BLaER1 treated with 17β-estradiol and CSF1 and Interleukin-3, amounts not matched to agents 10 nM and 100 nM (cell line): ENCODE data around the gene PLEKHN1.
A peak's percentile ranks its signal among the peaks of the same experiment; 100 is the strongest.

ENCODE experiments used
- H3K27ac ChIP-seq, 11 experiments: shearing (Covaris generic); formaldehyde crosslinking; 2 replicates each; pipeline ENCODE4 v1.8.1; 2022
- H3K27me3 ChIP-seq, 11 experiments: shearing (Covaris generic); formaldehyde crosslinking; 2 replicates each; pipeline ENCODE4 v1.8.1; 2022
- H3K36me3 ChIP-seq, 11 experiments: shearing (Covaris generic); formaldehyde crosslinking; 2 replicates each; pipeline ENCODE4 v1.8.1; 2022
- H3K4me1 ChIP-seq, 10 experiments: shearing (Covaris generic); formaldehyde crosslinking; 2 replicates each; pipeline ENCODE4 v1.8.1; 2022
- H3K4me2 ChIP-seq, 11 experiments: shearing (Covaris generic); formaldehyde crosslinking; 2 replicates each; pipeline ENCODE4 v1.8.1; 2022
- H3K4me3 ChIP-seq, 10 experiments: shearing (Covaris generic); formaldehyde crosslinking; 2 replicates each; pipeline ENCODE4 v1.8.1; 2022
- H3K9ac ChIP-seq, 11 experiments: shearing (Covaris generic); formaldehyde crosslinking; 2 replicates each; pipeline ENCODE4 v1.8.1; 2022
- H3K9me3 ChIP-seq, 11 experiments: shearing (Covaris generic); formaldehyde crosslinking; replicated peaks in 1 of 11; 2 replicates each; pipeline ENCODE4 v1.8.1; 2022
- H4K20me1 ChIP-seq, 11 experiments: shearing (Covaris generic); formaldehyde crosslinking; 2 replicates each; pipeline ENCODE4 v1.8.1; 2022
- Cebpa-rat ChIP-seq, 11 experiments: shearing (Covaris generic); IDR thresholded peaks; 2 replicates each; pipeline ENCODE4 v1.8.1; 2022

Gene PLEKHN1

DNA sequence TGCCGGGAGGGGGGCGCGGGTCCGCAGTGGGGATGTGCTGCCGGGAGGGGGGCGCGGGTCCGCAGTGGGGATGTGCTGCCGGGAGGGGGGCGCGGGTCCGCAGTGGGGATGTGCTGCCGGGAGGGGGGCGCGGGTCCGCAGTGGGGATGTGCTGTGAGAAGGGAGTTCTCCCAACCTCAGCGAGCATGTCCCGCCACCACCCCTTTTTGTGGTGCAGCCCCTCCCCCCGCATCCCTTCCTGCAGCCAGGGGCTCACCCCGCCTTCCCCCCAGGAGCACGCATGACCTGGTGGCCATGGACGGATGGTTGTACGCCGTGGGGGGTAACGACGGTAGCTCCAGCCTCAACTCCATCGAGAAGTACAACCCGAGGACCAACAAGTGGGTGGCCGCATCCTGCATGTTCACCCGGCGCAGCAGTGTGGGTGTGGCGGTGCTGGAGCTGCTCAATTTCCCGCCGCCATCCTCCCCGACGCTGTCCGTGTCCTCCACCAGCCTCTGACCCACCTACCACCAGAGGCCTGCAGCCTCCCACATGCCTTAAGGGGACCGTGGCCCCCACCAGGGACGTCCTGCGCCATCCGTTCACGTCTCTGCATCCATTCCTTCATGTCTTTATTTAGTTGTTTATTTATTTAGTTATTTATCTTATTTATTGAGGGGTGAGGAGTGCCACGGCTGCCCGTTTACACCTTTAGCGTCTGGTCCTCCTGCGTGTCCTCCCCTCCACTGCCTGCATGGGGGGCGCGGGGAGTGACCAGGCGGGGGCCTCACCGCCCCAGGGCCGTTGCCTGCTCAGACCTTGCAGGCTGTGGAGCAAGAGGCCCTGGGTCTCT lies 1.4 kb upstream of the PLEKHN1 start:
- Histone ChIP-seq H3K27me3 (peaks cover 0 to 27% (median 9%) of the 10 kb centered on the region in 11 experiments; a peak in 15 of 22 replicates), H3K9ac (no peak overlapping the region), H3K4me1 (peaks cover 26 to 41% (median 33%) of the 10 kb centered on the region in 10 experiments), H3K36me3 (peaks cover 11 to 31% (median 22%) of the 10 kb centered on the region in 11 experiments), H3K4me2 (peak overlapping the region in 4 of 11 experiments; percentile 98 to 100 (median 99); a peak in 6 of 22 replicates), H4K20me1 (peaks cover 0 to 58% (median 20%) of the 10 kb centered on the region in 11 experiments; a peak in 17 of 22 replicates), H3K4me3 (no peak overlapping the region), H3K9me3 (no peaks in the 10 kb centered on the region), H3K27ac (no peak overlapping the region)
- no peak for TF ChIP-seq Cebpa-rat (IDR thresholded peaks at IDR 0.05)

DNA sequence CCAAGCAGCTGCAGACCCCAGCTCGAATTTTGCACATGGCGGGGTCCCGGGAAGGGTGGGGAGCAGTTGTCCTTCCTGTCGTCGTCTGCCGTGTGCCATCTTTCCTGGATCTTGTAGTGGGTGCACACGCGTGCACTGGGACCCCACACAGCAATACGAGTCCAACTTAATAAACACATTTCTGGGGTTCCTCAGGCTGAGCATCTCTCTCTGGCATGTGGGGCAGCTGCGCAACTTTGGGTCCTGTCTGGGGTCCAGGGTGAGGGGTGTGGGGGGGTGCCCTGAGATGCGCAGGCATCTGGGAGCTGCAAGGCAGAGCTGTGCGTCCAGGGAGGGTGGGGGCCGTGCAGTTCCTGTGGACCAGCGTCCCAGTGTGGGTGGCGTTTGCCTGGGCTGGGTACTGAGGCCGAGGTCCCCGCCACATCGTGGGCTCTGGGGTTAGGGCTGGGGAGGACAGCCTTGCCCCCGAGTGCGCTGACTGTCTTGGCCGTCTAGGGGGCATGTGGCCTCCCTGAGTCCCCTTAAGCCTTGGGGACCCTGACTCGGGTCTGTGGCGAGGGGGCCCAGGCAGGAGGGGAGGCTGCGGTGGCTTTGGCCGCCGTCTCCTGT lies 652 bp upstream of the PLEKHN1 start:
- Histone ChIP-seq H3K4me3 (peak overlapping the region in 6 of 10 experiments; percentile 59 to 73 (median 65); a peak in 10 of 20 replicates), H3K27ac (peak overlapping the region in 1 of 11 experiments; percentile 75; a peak in 2 of 22 replicates), H3K4me2 (peak overlapping the region; percentile 87 to 100 (median 98)), H3K9ac (peak overlapping the region in 8 of 11 experiments; percentile 53 to 76 (median 70); a peak in 11 of 22 replicates), H3K9me3 (no peaks in the 10 kb centered on the region), H3K36me3 (peaks cover 11 to 31% (median 22%) of the 10 kb centered on the region in 11 experiments), H3K27me3 (peaks cover 5 to 31% (median 16%) of the 10 kb centered on the region in 11 experiments), H4K20me1 (peaks cover 0 to 58% (median 20%) of the 10 kb centered on the region in 11 experiments; a peak in 17 of 22 replicates), H3K4me1 (peaks cover 26 to 38% (median 30%) of the 10 kb centered on the region in 10 experiments)
- TF ChIP-seq Cebpa-rat (IDR thresholded peaks at IDR 0.05) = no peak

DNA sequence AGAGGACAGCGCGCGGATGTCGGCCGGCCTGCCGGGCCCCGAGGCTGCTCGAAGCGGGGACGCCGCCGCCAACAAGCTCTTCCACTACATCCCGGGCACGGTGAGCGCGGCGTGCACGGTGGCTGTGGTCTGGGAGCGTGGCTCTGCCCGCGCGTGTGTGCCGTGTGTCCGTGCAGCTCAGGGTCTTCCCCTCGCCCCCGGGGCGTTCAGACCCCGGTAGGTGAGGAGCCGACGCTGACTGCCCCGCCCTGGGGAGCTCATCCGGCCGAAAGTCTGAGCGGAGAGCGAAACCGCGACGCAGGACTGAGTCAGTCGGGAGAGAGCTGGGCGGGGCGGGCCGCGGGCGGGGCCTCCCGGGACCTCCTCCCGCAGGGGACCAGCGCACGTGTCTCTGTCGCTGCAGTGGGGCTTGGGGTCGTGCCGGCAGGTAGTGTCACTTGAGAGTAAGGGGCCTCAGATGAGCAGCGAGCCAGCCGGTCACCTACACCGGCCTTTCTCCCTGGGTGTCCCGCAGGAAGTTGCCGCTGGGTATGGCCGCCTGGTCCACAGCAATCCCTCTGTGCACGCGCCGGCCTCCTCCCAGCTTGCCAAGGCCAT lies 520 bp downstream of the PLEKHN1 start:
- H3K27ac ChIP-seq = peak overlapping the region in 8 of 11 experiments; percentile 21 to 75 (median 44); a peak in 12 of 22 replicates
- peaks cover 0 to 53% (median 12%) of the 10 kb centered on the region in 11 experiments; a peak in 14 of 22 replicates for H4K20me1 ChIP-seq
- no peak for TF ChIP-seq Cebpa-rat (IDR thresholded peaks at IDR 0.05)
- peaks cover 19 to 30% (median 22%) of the 10 kb centered on the region in 10 experiments for H3K4me1 ChIP-seq
- peaks cover 11 to 31% (median 22%) of the 10 kb centered on the region in 11 experiments for H3K36me3 ChIP-seq
- H3K4me2 ChIP-seq = peak overlapping the region; percentile 87 to 100 (median 98)
- peak overlapping the region; percentile 45 to 76 (median 69) for H3K9ac ChIP-seq
- H3K9me3 ChIP-seq = no peaks in the 10 kb centered on the region
- peaks cover 13 to 43% (median 27%) of the 10 kb centered on the region in 11 experiments for H3K27me3 ChIP-seq
- H3K4me3 ChIP-seq = peak overlapping the region; percentile 52 to 73 (median 62)

DNA sequence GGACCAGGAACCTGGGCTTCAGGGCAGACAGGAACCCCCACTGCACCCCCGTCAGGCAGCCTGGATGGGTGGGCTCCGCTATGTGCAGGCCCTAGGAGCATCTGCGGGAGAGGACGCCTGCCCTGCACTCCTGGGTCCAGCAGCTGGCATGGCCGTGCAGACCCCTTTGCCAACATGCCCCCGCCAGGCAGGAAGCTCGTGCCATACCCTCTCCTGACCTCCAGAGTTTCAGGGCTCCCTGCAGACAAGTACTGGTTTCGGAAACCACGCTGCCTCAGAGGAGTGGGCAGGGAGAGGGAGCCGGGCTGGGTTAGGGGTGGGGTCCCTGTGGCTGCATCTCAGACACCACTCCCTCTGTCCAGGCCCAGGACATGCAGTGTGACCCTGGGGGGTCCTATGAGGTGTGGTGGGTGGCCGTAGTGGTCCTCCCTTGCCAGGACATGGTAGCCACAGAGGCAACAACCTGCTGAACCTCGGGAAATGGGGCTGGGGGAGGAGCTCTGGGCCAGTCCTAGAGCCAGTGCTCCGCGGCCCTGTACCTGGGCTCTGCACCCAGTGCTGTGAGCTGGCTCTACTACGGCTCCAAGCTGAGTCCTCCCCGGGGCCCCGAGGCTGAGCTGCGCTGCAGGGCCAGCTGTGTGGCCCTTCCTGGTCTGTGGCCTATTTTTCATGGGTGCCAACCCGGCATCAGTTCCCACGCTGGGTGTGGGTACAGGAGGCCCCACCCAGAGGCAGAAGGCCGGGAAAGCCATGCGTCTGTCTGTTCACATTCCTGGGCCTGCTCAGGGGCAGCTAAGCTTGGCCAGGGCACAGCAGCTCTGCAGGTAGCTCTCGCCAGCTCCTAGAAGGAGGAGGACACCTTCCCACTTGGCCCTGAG lies 1.4 kb downstream of the PLEKHN1 start:
- H3K27ac ChIP-seq = no peak overlapping the region
- peaks cover 19 to 52% (median 34%) of the 10 kb centered on the region in 11 experiments for H3K27me3 ChIP-seq
- H3K36me3 ChIP-seq = peaks cover 9 to 24% (median 15%) of the 10 kb centered on the region in 11 experiments
- no peak for TF ChIP-seq Cebpa-rat (IDR thresholded peaks at IDR 0.05)
- H3K4me1 ChIP-seq = peaks cover 19 to 30% (median 21%) of the 10 kb centered on the region in 10 experiments
- H4K20me1 ChIP-seq = peaks cover 0 to 53% (median 12%) of the 10 kb centered on the region in 11 experiments; a peak in 13 of 22 replicates
- H3K9me3 ChIP-seq = no peaks in the 10 kb centered on the region
- H3K9ac ChIP-seq = peak overlapping the region in 5 of 11 experiments; percentile 53 to 72 (median 69); a peak in 2 of 22 replicates
- peak overlapping the region; percentile 87 to 100 (median 98) for H3K4me2 ChIP-seq
- peak overlapping the region in 6 of 10 experiments; percentile 60 to 73 (median 65); a peak in 11 of 20 replicates for H3K4me3 ChIP-seq

DNA sequence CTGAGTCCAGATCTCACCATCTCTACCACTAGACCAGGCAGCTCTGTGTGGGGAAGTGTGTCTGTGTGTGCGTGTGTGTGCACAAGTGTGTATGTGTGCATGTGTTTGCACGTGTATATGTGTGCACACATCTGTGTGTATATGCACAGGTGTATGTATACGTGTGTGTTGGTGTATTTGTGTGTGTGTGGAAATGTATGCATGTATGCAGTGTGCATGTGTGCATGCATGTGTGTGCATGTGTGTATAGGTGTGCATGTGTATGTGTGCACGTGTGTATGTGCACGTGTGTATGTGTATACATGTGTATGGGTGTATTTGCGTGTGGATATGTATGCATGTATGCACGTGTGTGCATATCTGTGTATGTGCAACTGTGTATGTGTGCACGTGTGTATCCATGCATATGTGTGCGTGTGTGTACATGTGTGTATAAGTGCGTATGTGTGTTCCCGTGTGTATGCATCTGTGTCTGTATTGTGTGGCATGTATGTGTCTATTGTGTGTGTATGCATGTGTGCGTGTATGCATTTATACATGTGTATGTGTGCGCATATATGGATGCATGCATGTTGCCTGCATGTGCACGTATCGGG lies 3.1 kb downstream of the PLEKHN1 start:
- Histone ChIP-seq H3K27me3 (peaks cover 26 to 69% (median 51%) of the 10 kb centered on the region in 11 experiments), H3K36me3 (peaks cover 0 to 9% (median 5%) of the 10 kb centered on the region in 11 experiments; a peak in 9 of 22 replicates)
- TF ChIP-seq Cebpa-rat (IDR thresholded peaks at IDR 0.05) = no peak

DNA sequence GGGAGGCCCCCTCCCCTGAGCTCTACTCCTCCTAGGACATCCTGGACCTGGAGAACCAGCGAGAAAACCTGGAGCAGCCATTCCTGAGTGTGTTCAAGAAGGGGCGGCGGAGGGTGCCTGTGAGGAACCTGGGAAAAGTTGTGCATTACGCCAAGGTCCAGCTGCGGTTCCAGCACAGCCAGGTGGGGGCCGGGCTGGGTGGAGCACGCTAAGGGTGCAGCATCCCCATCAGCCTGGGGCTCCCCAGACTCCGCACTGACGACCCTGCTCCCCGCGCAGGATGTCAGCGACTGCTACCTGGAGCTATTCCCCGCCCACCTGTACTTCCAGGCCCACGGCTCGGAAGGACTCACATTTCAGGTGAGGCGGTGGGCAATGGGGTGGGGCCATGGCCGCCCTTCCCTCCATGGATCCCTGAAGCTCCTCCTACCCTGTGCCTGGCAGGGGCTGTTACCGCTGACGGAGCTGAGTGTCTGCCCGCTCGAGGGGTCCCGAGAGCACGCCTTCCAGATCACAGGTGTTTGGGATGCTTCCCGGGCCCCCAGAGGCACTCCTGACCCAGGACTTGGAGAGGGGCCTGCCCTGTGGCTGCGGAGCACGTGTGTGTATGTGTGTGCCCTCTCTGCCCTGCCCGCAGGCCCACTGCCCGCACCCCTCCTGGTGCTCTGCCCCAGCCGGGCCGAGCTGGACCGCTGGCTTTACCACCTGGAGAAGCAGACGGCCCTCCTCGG lies 4.1 kb downstream of the PLEKHN1 start:
- Histone ChIP-seq H3K9me3 (no peaks in the 10 kb centered on the region), H3K27me3 (peaks cover 30 to 79% (median 61%) of the 10 kb centered on the region in 11 experiments), H3K4me3 (no peak overlapping the region), H3K27ac (no peak overlapping the region), H3K4me1 (peaks cover 20 to 28% (median 22%) of the 10 kb centered on the region in 10 experiments), H3K4me2 (no peak overlapping the region), H4K20me1 (peaks cover 0 to 37% (median 10%) of the 10 kb centered on the region in 11 experiments; a peak in 15 of 22 replicates), H3K9ac (no peak overlapping the region), H3K36me3 (peaks cover 0 to 3% (median 0%) of the 10 kb centered on the region in 11 experiments; a peak in 6 of 22 replicates)
- no peak for TF ChIP-seq Cebpa-rat (IDR thresholded peaks at IDR 0.05)

More for the DNA sequence above, 3.1 kb downstream of the PLEKHN1 start:
- H3K4me2 ChIP-seq = no peak overlapping the region
- peaks cover 0 to 40% (median 10%) of the 10 kb centered on the region in 11 experiments; a peak in 12 of 22 replicates for H4K20me1 ChIP-seq
- peaks cover 19 to 30% (median 21%) of the 10 kb centered on the region in 10 experiments for H3K4me1 ChIP-seq
- H3K4me3 ChIP-seq = no peak overlapping the region
- no peak overlapping the region for H3K9ac ChIP-seq
- no peak overlapping the region for H3K27ac ChIP-seq
- H3K9me3 ChIP-seq = no peaks in the 10 kb centered on the region
